ENCODE data around the gene SUZ12.
"Not testable (repeated sequence)": the region's sequence is repeated elsewhere in the genome, so short reads cannot be mapped to it uniquely, and the experiment has no call there.

SUZ12 gene

GRCh38 chr17:31936615-31937609, at the start of gene SUZ12:
TSS of gene SUZ12 (plus strand) at chr17:31937007. CDS start at chr17:31937247, 240 bp downstream.
- peak; percentile 95 for DNase-seq

- peak; percentile 9 for DNase-seq
Measured at GRCh38 chr17:31888124-31888523, 48.7 kb upstream of the SUZ12 start.

- no peak for DNase-seq
Measured at GRCh38 chr17:31900877-31901276, 35.9 kb upstream of the SUZ12 start.

- DNase-seq: no peak
Measured at GRCh38 chr17:31902693-31903092, 34.1 kb upstream of the SUZ12 start.

GRCh38 chr17:31903401-31903800, 33.4 kb upstream of the SUZ12 start:
- DNase-seq: peak; percentile 51

- DNase-seq: peak; percentile 19
Measured at GRCh38 chr17:31907342-31907962, 29.4 kb upstream of the SUZ12 start.

- no peak for DNase-seq
Measured at GRCh38 chr17:31908386-31908785, 28.4 kb upstream of the SUZ12 start.

GRCh38 chr17:31912705-31913104, 24.1 kb upstream of the SUZ12 start:
- DNase-seq: not testable (repeated sequence)

- no peak for DNase-seq
Measured at GRCh38 chr17:31915456-31916100, 21.2 kb upstream of the SUZ12 start.

- DNase-seq: no peak
Measured at GRCh38 chr17:31916491-31917064, 20.2 kb upstream of the SUZ12 start.

GRCh38 chr17:31917065-31917529, 19.7 kb upstream of the SUZ12 start:
- no peak for DNase-seq

GRCh38 chr17:31917721-31918120, 19.1 kb upstream of the SUZ12 start:
- DNase-seq: not testable (repeated sequence)

- DNase-seq: no peak
Measured at GRCh38 chr17:31918701-31919128, 18.1 kb upstream of the SUZ12 start.

- no peak for DNase-seq
Measured at GRCh38 chr17:31919802-31920525, 16.8 kb upstream of the SUZ12 start.

- no peak for DNase-seq
Measured at GRCh38 chr17:31926100-31926729, 10.6 kb upstream of the SUZ12 start.

- no peak for DNase-seq
Measured at GRCh38 chr17:31931756-31932155, 5.1 kb upstream of the SUZ12 start.

GRCh38 chr17:31935512-31935911, 1.3 kb upstream of the SUZ12 start:
- DNase-seq: no peak

GRCh38 chr17:31937926-31938641, 1.3 kb downstream of the SUZ12 start:
- not testable (repeated sequence) for DNase-seq

GRCh38 chr17:31941916-31942315, 5.1 kb downstream of the SUZ12 start:
- not testable (repeated sequence) for DNase-seq

- DNase-seq: not testable (repeated sequence)
Measured at GRCh38 chr17:31942396-31942795, 5.6 kb downstream of the SUZ12 start.

- not testable (repeated sequence) for DNase-seq
Measured at GRCh38 chr17:31951953-31952352, 15.1 kb downstream of the SUZ12 start.

All from activated effector memory CD4-positive, alpha-beta T cell treated with anti-CD3 and anti-CD28 coated beads, Interleukin-2, amount 50 U/mL, for 16 hours (primary cell).